ENCODE measurements around the gene USP20. TPM values are rescaled to one million over a fixed set of nuclear protein-coding genes. Genes with fewer than 3 reads are reported as not detected.
A peak's percentile ranks its signal among the peaks of the same experiment; 100 is the strongest.

Gene USP20
- total RNA-seq, 1 experiment from 2014 or later = 16.8 TPM

DNA sequence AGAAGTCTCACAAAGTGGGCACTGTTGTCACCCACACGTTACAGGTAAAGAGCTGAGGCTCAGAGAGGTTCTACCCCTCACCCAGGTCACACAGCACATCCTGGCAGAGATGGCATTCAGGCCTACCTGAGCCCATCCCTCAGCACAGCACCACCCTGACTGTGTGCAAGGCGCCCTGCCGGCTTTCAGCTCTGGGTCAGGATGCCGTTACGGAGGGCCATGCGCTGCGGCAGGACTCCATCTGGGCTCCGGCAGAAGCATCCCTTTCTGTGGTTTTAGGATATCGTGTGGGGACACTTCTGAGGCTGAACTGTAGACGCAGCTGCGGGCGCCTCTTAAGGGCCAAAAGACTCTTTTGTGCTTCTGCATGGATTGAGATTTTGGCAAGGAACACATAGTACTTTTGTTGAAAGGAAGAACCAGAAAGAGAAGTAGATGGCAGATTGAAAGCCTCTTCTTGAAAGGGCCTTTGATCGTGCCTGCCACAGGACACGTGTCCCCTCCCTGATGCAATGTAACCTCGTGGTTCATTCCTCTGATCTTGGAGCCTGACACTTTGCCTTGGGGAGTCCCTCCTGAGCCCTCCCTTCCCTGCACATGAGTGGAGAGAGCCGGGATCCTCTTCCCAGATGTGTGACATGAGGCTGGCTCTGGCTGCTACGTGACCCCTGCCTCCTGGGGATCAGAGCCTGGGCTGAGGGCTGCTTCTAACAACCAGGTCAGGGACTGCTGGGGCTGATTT, 31.3 kb downstream of the USP20 start:
- no peaks in the 10 kb centered on the region for H3K36me3 ChIP-seq (ENCODE audit: control insufficient read depth in 1 of 2, insufficient read depth in 2 of 2, low read length in 2 of 2)
- no peaks in the 10 kb centered on the region for H3K9me2 ChIP-seq (ENCODE audit: insufficient read depth)
- H3K27ac ChIP-seq (ENCODE audit: low read depth, low read length) = no peak overlapping the region
- no peak overlapping the region for H3K4me3 ChIP-seq (replicated peaks in 1 of 2; ENCODE audit: low read depth in 1 of 2, low read length in 2 of 2)
- TF ChIP-seq POLR2A (IDR thresholded peaks at IDR 0.05; ENCODE audit: borderline replicate concordance, extremely low read depth, insufficient read depth, insufficient read length) (no peak), POLR2AphosphoS5 (IDR thresholded peaks at IDR 0.05; ENCODE audit: low read depth, low read length) (no peak), FOSL1 (IDR thresholded peaks at IDR 0.05; ENCODE audit: low read depth) (no peak), SIN3A (IDR thresholded peaks at IDR 0.05; ENCODE audit: low read depth) (no peak), SP1 (IDR thresholded peaks at IDR 0.05; ENCODE audit: low read depth) (no peak)
- TF ChIP-seq, protein P1, sequence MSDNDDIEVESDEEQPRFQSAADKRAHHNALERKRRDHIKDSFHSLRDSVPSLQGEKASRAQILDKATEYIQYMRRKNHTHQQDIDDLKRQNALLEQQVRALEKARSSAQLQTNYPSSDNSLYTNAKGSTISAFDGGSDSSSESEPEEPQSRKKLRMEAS (IDR thresholded peaks at IDR 0.05) = no peak
- intact Hi-C loops (cut with micrococcal nuclease) = no loop called here
- no peak for DNase-seq (ENCODE audit: low read depth, low spot score)
- no peaks in the 10 kb centered on the region for H3K27me3 ChIP-seq (ENCODE audit: insufficient read depth, low read length)
- no peak overlapping the region for H3K4me2 ChIP-seq (ENCODE audit: low read length)
- H3K4me1 ChIP-seq (ENCODE audit: control insufficient read depth in 1 of 2, insufficient read depth in 2 of 2, low read length in 2 of 2) = no peaks in the 10 kb centered on the region
- no peaks in the 10 kb centered on the region for H3K9me3 ChIP-seq (ENCODE audit: control insufficient read depth in 1 of 2, insufficient read depth in 1 of 2, low read depth in 1 of 2, low read length in 2 of 2)
- no peak overlapping the region for H2AFZ ChIP-seq (ENCODE audit: low read depth, low read length, poor library complexity, severe bottlenecking)
- H3K9ac ChIP-seq (ENCODE audit: low read length) = no peak overlapping the region
- no peaks in the 10 kb centered on the region for H4K20me1 ChIP-seq (ENCODE audit: insufficient read depth)
- no peaks in the 10 kb centered on the region for H3K79me2 ChIP-seq (ENCODE audit: insufficient read depth, low read length)
- no peak for ATAC-seq
- RAD21 ChIA-PET (ENCODE audit: low non-redundant PET in 1 of 2, low total read pairs in 2 of 2, uncharacterized antibody in 2 of 2, unreplicated experiment in 2 of 2) = no interaction called here
- POLR2A ChIA-PET = no interaction called here
- BruUV-seq (replicated peaks) = no TSS peak
- CTCF ChIA-PET = no interaction called here

DNA sequence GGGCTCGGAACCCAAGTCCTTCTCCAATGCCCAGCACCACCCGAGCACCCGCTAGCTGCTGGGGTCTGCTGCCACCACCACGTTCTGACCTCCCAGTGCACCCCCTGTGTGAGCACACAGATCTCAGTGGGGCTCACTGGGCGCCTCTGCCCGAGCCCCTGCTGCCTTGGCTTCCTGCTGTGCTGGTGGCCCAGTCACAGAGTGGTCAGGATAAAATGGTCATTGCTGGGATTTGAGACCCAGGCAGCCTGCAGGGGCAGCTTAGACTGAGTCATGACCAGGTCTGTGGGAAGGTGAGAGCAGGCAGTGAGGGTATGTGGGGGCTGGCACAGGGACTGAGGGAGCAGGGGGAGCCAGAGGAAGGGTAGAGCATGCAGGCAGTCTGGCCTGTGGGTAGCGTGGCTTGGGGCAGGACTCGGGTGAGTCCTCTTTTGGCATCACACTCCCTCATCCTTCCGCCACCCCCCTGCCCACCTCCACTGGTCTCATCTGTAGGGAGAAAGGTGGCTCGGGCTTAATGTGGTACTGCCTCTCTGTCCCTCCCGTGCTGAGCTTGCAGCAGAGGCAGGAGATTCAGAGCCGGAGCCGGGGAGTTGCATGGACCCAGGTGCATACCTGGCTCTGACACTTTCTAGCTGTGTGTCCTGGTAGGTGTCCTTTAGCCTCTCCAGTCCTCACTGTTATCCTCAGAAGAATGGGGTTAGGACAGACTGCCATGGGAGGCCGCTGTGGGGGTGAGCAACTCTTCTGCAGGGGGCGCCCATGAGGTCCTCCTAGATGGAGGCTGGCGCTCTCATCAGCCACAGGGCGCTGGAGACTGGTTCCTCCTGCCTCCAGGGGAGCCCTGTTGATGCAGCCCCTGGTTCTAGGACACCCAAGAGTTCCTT, 32.1 kb downstream of the USP20 start:
- DNase-seq (ENCODE audit: low read depth, low spot score) = no peak
- no peaks in the 10 kb centered on the region for H3K27me3 ChIP-seq (ENCODE audit: insufficient read depth, low read length)
- H4K20me1 ChIP-seq (ENCODE audit: insufficient read depth) = no peaks in the 10 kb centered on the region
- no peaks in the 10 kb centered on the region for H3K4me1 ChIP-seq (ENCODE audit: control insufficient read depth in 1 of 2, insufficient read depth in 2 of 2, low read length in 2 of 2)
- ChIA-PET CTCF (no interaction called here), RAD21 (ENCODE audit: low non-redundant PET in 1 of 2, low total read pairs in 2 of 2, uncharacterized antibody in 2 of 2, unreplicated experiment in 2 of 2) (no interaction called here), POLR2A (no interaction called here)
- BruUV-seq (replicated peaks) = no TSS peak
- H3K4me3 ChIP-seq (replicated peaks in 1 of 2; ENCODE audit: low read depth in 1 of 2, low read length in 2 of 2) = no peak overlapping the region
- peak; percentile 85 for ATAC-seq
- H3K9me3 ChIP-seq (ENCODE audit: control insufficient read depth in 1 of 2, insufficient read depth in 1 of 2, low read depth in 1 of 2, low read length in 2 of 2) = no peaks in the 10 kb centered on the region
- H3K79me2 ChIP-seq (ENCODE audit: insufficient read depth, low read length) = no peaks in the 10 kb centered on the region
- no peaks in the 10 kb centered on the region for H3K9me2 ChIP-seq (ENCODE audit: insufficient read depth)
- no peaks in the 10 kb centered on the region for H3K36me3 ChIP-seq (ENCODE audit: control insufficient read depth in 1 of 2, insufficient read depth in 2 of 2, low read length in 2 of 2)
- H3K27ac ChIP-seq (ENCODE audit: low read depth, low read length) = no peak overlapping the region
- TF ChIP-seq, protein P1 (IDR thresholded peaks at IDR 0.05) = no peak
- TF ChIP-seq, protein P2, sequence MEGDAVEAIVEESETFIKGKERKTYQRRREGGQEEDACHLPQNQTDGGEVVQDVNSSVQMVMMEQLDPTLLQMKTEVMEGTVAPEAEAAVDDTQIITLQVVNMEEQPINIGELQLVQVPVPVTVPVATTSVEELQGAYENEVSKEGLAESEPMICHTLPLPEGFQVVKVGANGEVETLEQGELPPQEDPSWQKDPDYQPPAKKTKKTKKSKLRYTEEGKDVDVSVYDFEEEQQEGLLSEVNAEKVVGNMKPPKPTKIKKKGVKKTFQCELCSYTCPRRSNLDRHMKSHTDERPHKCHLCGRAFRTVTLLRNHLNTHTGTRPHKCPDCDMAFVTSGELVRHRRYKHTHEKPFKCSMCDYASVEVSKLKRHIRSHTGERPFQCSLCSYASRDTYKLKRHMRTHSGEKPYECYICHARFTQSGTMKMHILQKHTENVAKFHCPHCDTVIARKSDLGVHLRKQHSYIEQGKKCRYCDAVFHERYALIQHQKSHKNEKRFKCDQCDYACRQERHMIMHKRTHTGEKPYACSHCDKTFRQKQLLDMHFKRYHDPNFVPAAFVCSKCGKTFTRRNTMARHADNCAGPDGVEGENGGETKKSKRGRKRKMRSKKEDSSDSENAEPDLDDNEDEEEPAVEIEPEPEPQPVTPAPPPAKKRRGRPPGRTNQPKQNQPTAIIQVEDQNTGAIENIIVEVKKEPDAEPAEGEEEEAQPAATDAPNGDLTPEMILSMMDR (IDR thresholded peaks at IDR 0.05 in 2 of 3, conservative IDR thresholded peaks at IDR 0.05 in 1 of 3; ENCODE audit: borderline replicate concordance in 1 of 3, insufficient read depth in 1 of 3, low read depth in 2 of 3, low read length in 2 of 3) = peak; percentile 19 to 28 (median 24); a peak in 3 of 6 replicates
- no peak overlapping the region for H3K9ac ChIP-seq (ENCODE audit: low read length)
- intact Hi-C loops (cut with micrococcal nuclease) = no loop called here
- H2AFZ ChIP-seq (ENCODE audit: low read depth, low read length, poor library complexity, severe bottlenecking) = no peak overlapping the region
- no peak overlapping the region for H3K4me2 ChIP-seq (ENCODE audit: low read length)

Measured in HCT116 (cell line).